ENCODE results near the gene FAM168A. TPM values are rescaled to one million over a fixed set of nuclear protein-coding genes. Genes with fewer than 3 reads are reported as not detected.

FAM168A gene
- total RNA-seq, 1 donor, result 28.2 TPM

- peaks cover 11% of the 10 kb centered on the region for H4K20me1 ChIP-seq (ENCODE audit: insufficient read depth, low read length)
Measured at GRCh38 chr11:73549376-73549775, 48.5 kb downstream of the FAM168A start.

GRCh38 chr11:73547706-73548595, 50.0 kb downstream of the FAM168A start:
- peaks cover 8% of the 10 kb centered on the region for H3K79me2 ChIP-seq (ENCODE audit: insufficient read depth, low read length)
- H3K27ac ChIP-seq (ENCODE audit: low read depth, low read length), result no peak overlapping the region
- no peak overlapping the region for H2AFZ ChIP-seq (ENCODE audit: low read length)
- no peaks in the 10 kb centered on the region for H3K9me3 ChIP-seq (ENCODE audit: low read depth, low read length)
- no peaks in the 10 kb centered on the region for H3K36me3 ChIP-seq (ENCODE audit: insufficient read depth, low read length)
- peaks cover 14% of the 10 kb centered on the region for H4K20me1 ChIP-seq (ENCODE audit: insufficient read depth, low read length)
- H3K4me3 ChIP-seq (ENCODE audit: insufficient read depth, low read length), result no peak overlapping the region
- no peaks in the 10 kb centered on the region for H3K27me3 ChIP-seq (ENCODE audit: insufficient read depth, low read length)
- DNase-seq (ENCODE audit: insufficient read length, low spot score, missing footprints), result no peak
- no peaks in the 10 kb centered on the region for H3K4me1 ChIP-seq (ENCODE audit: insufficient read depth, low read length)
- no peak overlapping the region for H3K4me2 ChIP-seq (ENCODE audit: insufficient read depth, low read length)
- no peak for TF ChIP-seq CTCF (IDR thresholded peaks at IDR 0.05; ENCODE audit: extremely low read depth, low read depth, low read length)

More at GRCh38 chr11:73549376-73549775, 48.5 kb downstream of the FAM168A start:
- Histone ChIP-seq H3K36me3 (ENCODE audit: insufficient read depth, low read length) (no peaks in the 10 kb centered on the region), H2AFZ (ENCODE audit: low read length) (no peak overlapping the region), H3K4me2 (ENCODE audit: insufficient read depth, low read length) (no peak overlapping the region), H3K4me1 (ENCODE audit: insufficient read depth, low read length) (no peaks in the 10 kb centered on the region), H3K79me2 (ENCODE audit: insufficient read depth, low read length) (peaks cover 8% of the 10 kb centered on the region), H3K27me3 (ENCODE audit: insufficient read depth, low read length) (no peaks in the 10 kb centered on the region), H3K9me3 (ENCODE audit: low read depth, low read length) (no peaks in the 10 kb centered on the region), H3K27ac (ENCODE audit: low read depth, low read length) (no peak overlapping the region), H3K4me3 (ENCODE audit: insufficient read depth, low read length) (no peak overlapping the region)
- TF ChIP-seq CTCF (IDR thresholded peaks at IDR 0.05; ENCODE audit: extremely low read depth, low read depth, low read length), result no peak
- no peak for DNase-seq (ENCODE audit: insufficient read length, low spot score, missing footprints)

GRCh38 chr11:73542175-73542574, 55.7 kb downstream of the FAM168A start:
- peaks cover 44% of the 10 kb centered on the region for H4K20me1 ChIP-seq (ENCODE audit: insufficient read depth, low read length)
- TF ChIP-seq CTCF (IDR thresholded peaks at IDR 0.05; ENCODE audit: extremely low read depth, low read depth, low read length), result no peak
- no peaks in the 10 kb centered on the region for H3K9me3 ChIP-seq (ENCODE audit: low read depth, low read length)
- DNase-seq (ENCODE audit: insufficient read length, low spot score, missing footprints), result no peak
- H2AFZ ChIP-seq (ENCODE audit: low read length), result no peak overlapping the region
- H3K79me2 ChIP-seq (ENCODE audit: insufficient read depth, low read length), result peaks cover 22% of the 10 kb centered on the region
- H3K4me3 ChIP-seq (ENCODE audit: insufficient read depth, low read length), result no peak overlapping the region
- H3K27me3 ChIP-seq (ENCODE audit: insufficient read depth, low read length), result no peaks in the 10 kb centered on the region
- H3K27ac ChIP-seq (ENCODE audit: low read depth, low read length), result no peak overlapping the region
- H3K4me2 ChIP-seq (ENCODE audit: insufficient read depth, low read length), result no peak overlapping the region
- H3K36me3 ChIP-seq (ENCODE audit: insufficient read depth, low read length), result no peaks in the 10 kb centered on the region
- H3K4me1 ChIP-seq (ENCODE audit: insufficient read depth, low read length), result peaks cover 4% of the 10 kb centered on the region

GRCh38 chr11:73539506-73540084, 58.3 kb downstream of the FAM168A start:
- Histone ChIP-seq H4K20me1 (ENCODE audit: insufficient read depth, low read length) (peaks cover 42% of the 10 kb centered on the region), H3K9me3 (ENCODE audit: low read depth, low read length) (no peaks in the 10 kb centered on the region), H3K27ac (ENCODE audit: low read depth, low read length) (no peak overlapping the region), H2AFZ (ENCODE audit: low read length) (no peak overlapping the region), H3K27me3 (ENCODE audit: insufficient read depth, low read length) (no peaks in the 10 kb centered on the region), H3K4me2 (ENCODE audit: insufficient read depth, low read length) (no peak overlapping the region), H3K4me3 (ENCODE audit: insufficient read depth, low read length) (no peak overlapping the region), H3K4me1 (ENCODE audit: insufficient read depth, low read length) (peaks cover 4% of the 10 kb centered on the region), H3K36me3 (ENCODE audit: insufficient read depth, low read length) (no peaks in the 10 kb centered on the region), H3K79me2 (ENCODE audit: insufficient read depth, low read length) (peaks cover 26% of the 10 kb centered on the region)
- no peak for TF ChIP-seq CTCF (IDR thresholded peaks at IDR 0.05; ENCODE audit: extremely low read depth, low read depth, low read length)
- DNase-seq (ENCODE audit: insufficient read length, low spot score, missing footprints), result no peak

Data from osteoblast (primary cell).